ENCODE data around the gene DEGS2. TPM values are rescaled to one million over a fixed set of nuclear protein-coding genes. Genes with fewer than 3 reads are reported as not detected.
"Not testable (repeated sequence)": the region's sequence is repeated elsewhere in the genome, so short reads cannot be mapped to it uniquely, and the experiment has no call there.

The DEGS2 gene
- total and polyA plus RNA-seq, 2 experiments from 2014 or later: 0.63 to 2.2 TPM

DNA sequence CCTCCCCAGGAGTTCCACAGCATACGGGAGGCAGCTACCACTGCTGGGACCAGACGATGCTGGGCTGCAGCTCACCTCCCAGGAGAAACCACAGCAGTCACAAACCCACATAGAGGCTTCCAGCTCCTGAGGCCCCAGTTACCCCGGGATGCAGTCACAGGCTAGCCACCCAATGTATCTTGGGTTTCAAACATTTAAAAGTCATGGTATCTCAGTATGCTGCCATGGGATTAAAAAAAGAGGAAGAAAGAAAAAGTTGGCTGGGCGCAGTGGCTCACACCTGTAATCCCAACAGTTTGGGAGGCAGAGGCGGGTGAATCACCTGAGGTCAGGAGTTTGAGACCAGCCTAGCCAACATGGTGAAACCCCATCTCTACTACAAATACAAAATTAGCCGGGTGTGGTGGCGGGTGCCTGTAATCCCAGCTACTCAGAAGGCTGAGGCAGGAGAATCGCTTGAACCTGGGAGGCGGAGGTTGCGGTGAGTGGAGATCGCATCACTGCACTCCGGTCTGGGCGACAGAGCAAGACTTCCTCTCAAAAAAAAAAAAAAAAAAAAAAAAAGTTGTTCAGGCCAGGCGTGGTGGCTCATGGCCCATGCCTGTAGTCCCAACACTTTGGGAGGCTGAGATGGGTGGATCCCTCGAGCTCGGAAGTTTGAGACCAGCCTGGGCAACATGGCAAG, 1.8 kb downstream of the DEGS2 start:
- not testable (repeated sequence) for H3K4me3 Mint-ChIP-seq; H3K9me3 Mint-ChIP-seq; H3K27ac ChIP-seq (ENCODE audit: low read depth); H3K36me3 Mint-ChIP-seq (ENCODE audit: low read depth); H3K4me2 ChIP-seq; H3K4me1 ChIP-seq (ENCODE audit: insufficient read depth); H3K4me1 Mint-ChIP-seq; H3K27ac Mint-ChIP-seq; H3K9me2 ChIP-seq (ENCODE audit: insufficient read depth); H2AFZ ChIP-seq; H3K4me3 ChIP-seq; H4K20me1 ChIP-seq (replicated peaks; ENCODE audit: insufficient read depth); H3F3A ChIP-seq (replicated peaks; ENCODE audit: low read depth); ATAC-seq; H3K36me3 ChIP-seq (ENCODE audit: insufficient read depth); DNase-seq (ENCODE audit: low spot score); H3K79me2 ChIP-seq (replicated peaks; ENCODE audit: insufficient read depth)
- peaks cover 59% of the 10 kb centered on the region for H3K27me3 Mint-ChIP-seq (ENCODE audit: insufficient read depth, low read depth, poor library complexity)
- peaks cover 51% of the 10 kb centered on the region for H3K27me3 ChIP-seq (ENCODE audit: insufficient read depth)

DNA sequence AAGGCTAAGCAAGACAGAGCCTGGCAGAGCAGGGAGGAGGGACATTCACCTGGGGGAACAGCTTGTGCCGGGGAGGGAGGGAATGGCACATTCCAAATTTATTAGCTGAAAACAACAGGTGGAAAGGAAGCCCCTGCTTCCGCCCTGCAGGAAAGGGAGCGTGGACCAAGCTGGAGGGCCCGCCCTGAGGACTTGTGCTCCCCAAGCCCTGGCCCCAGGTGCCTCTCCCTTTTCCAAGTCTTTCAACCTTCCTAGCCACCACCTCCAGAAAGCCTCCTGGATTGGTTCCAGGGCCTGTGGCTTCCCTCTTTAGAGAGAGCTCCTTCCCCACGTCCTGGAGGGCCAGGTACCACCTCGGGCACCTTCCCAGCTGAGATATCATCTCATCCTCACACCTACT, 2.7 kb downstream of the DEGS2 start:
- H3K36me3 Mint-ChIP-seq (ENCODE audit: low read depth): no peaks in the 10 kb centered on the region
- Histone ChIP-seq H3K79me2 (replicated peaks; ENCODE audit: insufficient read depth) (no peaks in the 10 kb centered on the region), H3K4me2 (no peak overlapping the region), H3K36me3 (ENCODE audit: insufficient read depth) (no peaks in the 10 kb centered on the region), H2AFZ (no peak overlapping the region), H4K20me1 (replicated peaks; ENCODE audit: insufficient read depth) (no peaks in the 10 kb centered on the region; the same call in 1 of the 2 replicates), H3K9me2 (ENCODE audit: insufficient read depth) (no peaks in the 10 kb centered on the region), H3K4me3 (no peak overlapping the region), H3K4me1 (ENCODE audit: insufficient read depth) (no peaks in the 10 kb centered on the region), H3K27ac (ENCODE audit: low read depth) (no peak overlapping the region), H3K27me3 (ENCODE audit: insufficient read depth) (peaks cover 50% of the 10 kb centered on the region), H3F3A (replicated peaks; ENCODE audit: low read depth) (no peaks in the 10 kb centered on the region)
- DNase-seq (ENCODE audit: low spot score) (no peak), ATAC-seq (no peak)
- H3K9me3 Mint-ChIP-seq: peaks cover 4% of the 10 kb centered on the region; the same call in 2 of the 3 replicates
- H3K27ac Mint-ChIP-seq: no peak overlapping the region
- H3K4me3 Mint-ChIP-seq: no peak overlapping the region
- peaks cover 6% of the 10 kb centered on the region; the same call in 2 of the 3 replicates for H3K4me1 Mint-ChIP-seq
- peaks cover 57% of the 10 kb centered on the region for H3K27me3 Mint-ChIP-seq (ENCODE audit: insufficient read depth, low read depth, poor library complexity)
- no peak for TF ChIP-seq JUNB (IDR thresholded peaks at IDR 0.05; ENCODE audit: unreplicated experiment)
- no peak for TF ChIP-seq ZNF331 (CRISPR knock-in tag; IDR thresholded peaks at IDR 0.05; ENCODE audit: low read depth)
- TF ChIP-seq POLR2AphosphoS5 (IDR thresholded peaks at IDR 0.05; ENCODE audit: low read depth): no peak
- TF ChIP-seq CTCF (conservative IDR thresholded peaks at IDR 0.05; ENCODE audit: low read depth in 2 of 2): no peak
- TF ChIP-seq, protein P1, sequence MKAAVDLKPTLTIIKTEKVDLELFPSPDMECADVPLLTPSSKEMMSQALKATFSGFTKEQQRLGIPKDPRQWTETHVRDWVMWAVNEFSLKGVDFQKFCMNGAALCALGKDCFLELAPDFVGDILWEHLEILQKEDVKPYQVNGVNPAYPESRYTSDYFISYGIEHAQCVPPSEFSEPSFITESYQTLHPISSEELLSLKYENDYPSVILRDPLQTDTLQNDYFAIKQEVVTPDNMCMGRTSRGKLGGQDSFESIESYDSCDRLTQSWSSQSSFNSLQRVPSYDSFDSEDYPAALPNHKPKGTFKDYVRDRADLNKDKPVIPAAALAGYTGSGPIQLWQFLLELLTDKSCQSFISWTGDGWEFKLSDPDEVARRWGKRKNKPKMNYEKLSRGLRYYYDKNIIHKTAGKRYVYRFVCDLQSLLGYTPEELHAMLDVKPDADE (IDR thresholded peaks at IDR 0.05): no peak
- no peak for TF ChIP-seq STAT1 (IDR thresholded peaks at IDR 0.05; ENCODE audit: unreplicated experiment)
- no peak for TF ChIP-seq CREB1 (CRISPR knock-in tag; IDR thresholded peaks at IDR 0.05; ENCODE audit: low read depth)
- TF ChIP-seq EZH2 (IDR thresholded peaks at IDR 0.05; ENCODE audit: low read depth, unreplicated experiment): no peak
- no peak for TF ChIP-seq ZNF114 (CRISPR knock-in tag; IDR thresholded peaks at IDR 0.05)
- no peak for TF ChIP-seq EZH2phosphoT487 (IDR thresholded peaks at IDR 0.05; ENCODE audit: unreplicated experiment)
- no peak for TF ChIP-seq REST (IDR thresholded peaks at IDR 0.05; ENCODE audit: unreplicated experiment)
